Measurements from ENCODE around the gene SESN1.
A peak's percentile ranks its signal among the peaks of the same experiment; 100 is the strongest.

Gene SESN1

GRCh38 chr6:109010705-109011102, 83.9 kb downstream of the SESN1 start:
- H3K9ac ChIP-seq (ENCODE audit: low read depth, low read length) = no peak overlapping the region

GRCh38 chr6:109009962-109010704, 84.5 kb downstream of the SESN1 start:
- peak overlapping the region; percentile 84 for H3K9ac ChIP-seq (ENCODE audit: low read depth, low read length)
- no peaks in the 10 kb centered on the region for H3K9me3 ChIP-seq (ENCODE audit: insufficient read depth, low read length, severe bottlenecking)
- H3K27me3 ChIP-seq (ENCODE audit: insufficient read depth, low read length, poor library complexity) = no peaks in the 10 kb centered on the region
- H3K4me1 ChIP-seq (ENCODE audit: insufficient read depth, low read length) = peaks cover 27% of the 10 kb centered on the region
- peak overlapping the region; percentile 93 for H3K4me2 ChIP-seq (ENCODE audit: insufficient read depth, low read length)
- TF ChIP-seq EZH2 (IDR thresholded peaks at IDR 0.05; ENCODE audit: borderline replicate concordance, low read depth, low read length, severe bottlenecking) (no peak), CTCF (IDR thresholded peaks at IDR 0.05; ENCODE audit: borderline replicate concordance, extremely low read depth, low read length, poor library complexity, severe bottlenecking) (no peak)
- H3K4me3 ChIP-seq (ENCODE audit: low read depth in 1 of 2, low read length in 2 of 2) = peak overlapping the region; percentile 91 to 99
- no peaks in the 10 kb centered on the region for H3K79me2 ChIP-seq (ENCODE audit: insufficient read depth, low read length)
- ATAC-seq (ENCODE audit: insufficient read depth, low read depth) (no peak), DNase-seq (no peak)
- peak overlapping the region; percentile 75 for H3K27ac ChIP-seq (ENCODE audit: low read length)
- no peaks in the 10 kb centered on the region for H4K20me1 ChIP-seq (ENCODE audit: insufficient read depth, low read length)
- no peaks in the 10 kb centered on the region for H3K36me3 ChIP-seq (ENCODE audit: insufficient read depth, low read length)
- H2AFZ ChIP-seq (ENCODE audit: low read depth, low read length) = peak overlapping the region; percentile 100

More at GRCh38 chr6:109010705-109011102, 83.9 kb downstream of the SESN1 start:
- TF ChIP-seq EZH2 (IDR thresholded peaks at IDR 0.05; ENCODE audit: borderline replicate concordance, low read depth, low read length, severe bottlenecking) = no peak
- DNase-seq (no peak), ATAC-seq (ENCODE audit: insufficient read depth, low read depth) (no peak)
- peak overlapping the region; percentile 93; the same call in 1 of the 2 replicates for H3K4me2 ChIP-seq (ENCODE audit: insufficient read depth, low read length)
- no peaks in the 10 kb centered on the region for H3K36me3 ChIP-seq (ENCODE audit: insufficient read depth, low read length)
- peaks cover 27% of the 10 kb centered on the region for H3K4me1 ChIP-seq (ENCODE audit: insufficient read depth, low read length)
- H3K79me2 ChIP-seq (ENCODE audit: insufficient read depth, low read length) = no peaks in the 10 kb centered on the region
- no peaks in the 10 kb centered on the region for H4K20me1 ChIP-seq (ENCODE audit: insufficient read depth, low read length)
- H3K9me3 ChIP-seq (ENCODE audit: insufficient read depth, low read length, severe bottlenecking) = no peaks in the 10 kb centered on the region
- no peaks in the 10 kb centered on the region for H3K27me3 ChIP-seq (ENCODE audit: insufficient read depth, low read length, poor library complexity)
- H2AFZ ChIP-seq (ENCODE audit: low read depth, low read length) = no peak overlapping the region
- no peak overlapping the region for H3K4me3 ChIP-seq (ENCODE audit: low read depth in 1 of 2, low read length in 2 of 2)
- no peak overlapping the region for H3K27ac ChIP-seq (ENCODE audit: low read length)

- Histone ChIP-seq H3K27me3 (ENCODE audit: insufficient read depth, low read length, poor library complexity) (no peaks in the 10 kb centered on the region), H3K4me2 (ENCODE audit: insufficient read depth, low read length) (peak overlapping the region; percentile 93), H3K4me3 (ENCODE audit: low read depth in 1 of 2, low read length in 2 of 2) (peak overlapping the region; percentile 91 to 99), H3K4me1 (ENCODE audit: insufficient read depth, low read length) (peaks cover 27% of the 10 kb centered on the region), H3K36me3 (ENCODE audit: insufficient read depth, low read length) (no peaks in the 10 kb centered on the region), H3K79me2 (ENCODE audit: insufficient read depth, low read length) (no peaks in the 10 kb centered on the region), H3K9me3 (ENCODE audit: insufficient read depth, low read length, severe bottlenecking) (no peaks in the 10 kb centered on the region), H3K9ac (ENCODE audit: low read depth, low read length) (peak overlapping the region; percentile 84), H2AFZ (ENCODE audit: low read depth, low read length) (peak overlapping the region; percentile 100), H3K27ac (ENCODE audit: low read length) (peak overlapping the region; percentile 75), H4K20me1 (ENCODE audit: insufficient read depth, low read length) (no peaks in the 10 kb centered on the region)
- DNase-seq (peak; percentile 86), ATAC-seq (ENCODE audit: insufficient read depth, low read depth) (peak; percentile 97)
- TF ChIP-seq CTCF (IDR thresholded peaks at IDR 0.05; ENCODE audit: borderline replicate concordance, extremely low read depth, low read length, poor library complexity, severe bottlenecking) (peak; percentile 2), EZH2 (IDR thresholded peaks at IDR 0.05; ENCODE audit: borderline replicate concordance, low read depth, low read length, severe bottlenecking) (no peak)
These were observed 85.2 kb downstream of the SESN1 start for GRCh38 chr6:109009236-109009961.

Measured in DND-41 (cell line).